PC-3 (cell line): ENCODE results near the gene LRRC8B. TPM values are rescaled to one million over a fixed set of nuclear protein-coding genes. Genes with fewer than 3 reads are reported as not detected.
A peak's percentile ranks its signal among the peaks of the same experiment; 100 is the strongest.

Source experiments
- ATAC-seq: fragments of 200-7000 bp; cut with Tn5 transposase; 2 replicates; pipeline ENCODE4 v1.9.1; 2020; ENCODE audit warnings: mild to moderate bottlenecking, moderate library complexity
- BruUV-seq: library from RNA; stranded (reverse); fragments of 400-500 nt; replicated peaks from 2 replicates; lab custom pipeline; 2021; lab: Mats Ljungman, UMichigan
- CTCF ChIA-PET: fragments of 300-600 bp; sonication (Branson Sonifier 250); formaldehyde crosslinking; loops from one replicate; lab custom pipeline; 2022; ENCODE audit warnings: antibody characterized with exemption; lab: Charles Lee
- POLR2A ChIA-PET: fragments of 300-600 bp; sonication (Branson Sonifier 250); formaldehyde crosslinking; loops from one replicate; lab custom pipeline; 2022; ENCODE audit warnings: antibody characterized with exemption; ENCODE audit not compliant: unreplicated experiment; lab: Charles Lee
- DNase-seq: peaks from one replicate; pipeline ENCODE4 v3.0.0-alpha.2; 2015
- H2AFZ ChIP-seq: fragments of 300-600 bp; sonication (generic); 2 replicates; pipeline ENCODE4 v1.6.0; 2016; ENCODE audit warnings: antibody characterized with exemption, low read length
- H3F3A ChIP-seq: fragments of 300-600 bp; sonication (generic); one replicate; pipeline ENCODE4 v1.6.0; 2017; ENCODE audit warnings: antibody characterized with exemption, low read length, control low read depth, mild to moderate bottlenecking; ENCODE audit not compliant: unreplicated experiment
- H3K27ac ChIP-seq: fragments of 300-600 bp; sonication (generic); 2 replicates; pipeline ENCODE4 v1.5.1; 2016; ENCODE audit warnings: mild to moderate bottlenecking, low read length
- H3K27me3 ChIP-seq: fragments of 300-600 bp; sonication (generic); 2 replicates; pipeline ENCODE4 v1.6.1; 2016; ENCODE audit warnings: low read length, mixed read lengths
- H3K36me3 ChIP-seq: fragments of 300-600 bp; sonication (generic); 2 replicates; pipeline ENCODE4 v1.6.1; 2016; ENCODE audit warnings: low read depth, mixed run types, low read length, mixed read lengths
- H3K4me1 ChIP-seq: fragments of 300-600 bp; sonication (generic); 2 replicates; pipeline ENCODE4 v1.5.1; 2016; ENCODE audit warnings: low read length; ENCODE audit not compliant: insufficient read depth
- H3K4me2 ChIP-seq: fragments of 300-600 bp; sonication (generic); 2 replicates; pipeline ENCODE4 v1.6.0; 2016; ENCODE audit warnings: low read length
- H3K4me3 ChIP-seq: fragments of 300-600 bp; sonication (generic); 2 replicates; pipeline ENCODE4 v1.5.1; 2016; ENCODE audit warnings: mild to moderate bottlenecking, low read length, mixed read lengths
- H3K79me2 ChIP-seq: fragments of 300-600 bp; sonication (generic); 2 replicates; pipeline ENCODE4 v1.6.1; 2017; ENCODE audit warnings: low read length, mixed read lengths
- H3K9ac ChIP-seq: fragments of 300-600 bp; sonication (generic); 2 replicates; pipeline ENCODE4 v1.6.0; 2016; ENCODE audit warnings: mild to moderate bottlenecking, low read length
- H3K9me2 ChIP-seq: fragments of 300-600 bp; sonication (generic); replicated peaks from 2 replicates; pipeline ENCODE4 v1.6.1; 2016; ENCODE audit warnings: mixed run types, low read length, mixed read lengths
- H3K9me3 ChIP-seq: fragments of 300-600 bp; sonication (generic); 2 replicates; pipeline ENCODE4 v1.6.1; 2016; ENCODE audit warnings: low read length, mixed read lengths
- H4K20me1 ChIP-seq: fragments of 300-600 bp; sonication (generic); 2 replicates; pipeline ENCODE4 v1.6.1; 2016; ENCODE audit warnings: low read length, mixed read lengths
- CTCF ChIP-seq: fragments of 300-600 bp; sonication (generic); conservative IDR thresholded peaks from 2 replicates; pipeline ENCODE4 v1.5.1; 2017; ENCODE audit warnings: antibody characterized with exemption, low read depth, mild to moderate bottlenecking, low read length
- EZH2 ChIP-seq: fragments of 300-600 bp; sonication (generic); IDR thresholded peaks from one replicate; pipeline ENCODE4 v1.6.1; 2017; ENCODE audit warnings: antibody characterized with exemption, mild to moderate bottlenecking, low read length; ENCODE audit not compliant: unreplicated experiment
- EZH2phosphoT487 ChIP-seq: fragments of 300-600 bp; sonication (generic); IDR thresholded peaks from 2 replicates; pipeline ENCODE4 v1.6.1; 2018; ENCODE audit warnings: mild to moderate bottlenecking, antibody characterized with exemption, low read length, borderline replicate concordance
- intact Hi-C: fragments of 100-400 bp; cut with micrococcal nuclease; formaldehyde crosslinking; loops from 2 replicates; pipeline ENCODE4 v1.9.0; 2023
- total RNA-seq: library from RNA; depleted of rRNA; stranded (reverse); fragments of >200 nt; gene quantifications from 2 replicates; pipeline ENCODE4 v1.2.3, GENCODE V29; 2014

The LRRC8B gene
- total RNA-seq, 1 experiment from 2014 or later, result 8.4 TPM

GRCh38 chr1:89547563-89548116 is 23.0 kb downstream of the LRRC8B start:
- CTCF ChIA-PET, result no interaction called here

GRCh38 chr1:89548122-89548857 is 23.7 kb downstream of the LRRC8B start:
- no peaks in the 10 kb centered on the region for H3K36me3 ChIP-seq
- TF ChIP-seq EZH2, result no peak
- no peak for TF ChIP-seq CTCF
- no peak for TF ChIP-seq EZH2phosphoT487
- H3K4me2 ChIP-seq, result peak overlapping the region; percentile 45; the same call in 1 of the 2 replicates
- H3K9me3 ChIP-seq, result no peaks in the 10 kb centered on the region
- DNase-seq, result no peak
- ChIA-PET POLR2A (no interaction called here), CTCF (no interaction called here)
- peaks cover 11% of the 10 kb centered on the region for H3F3A ChIP-seq
- peaks cover 32% of the 10 kb centered on the region for H3K79me2 ChIP-seq
- no peak overlapping the region for H3K9ac ChIP-seq
- no peak for ATAC-seq
- intact Hi-C loops, result loop anchor here (5.0 kb wide), 1 partner anchor 854 kb away; no protein-coding TSS in a partner anchor
- no peaks in the 10 kb centered on the region for H3K9me2 ChIP-seq
- 0 out of 2 replicates have a peak overlapping the region, but pooled peaks have one; percentile 4 for H3K27ac ChIP-seq
- peaks cover 40% of the 10 kb centered on the region for H3K4me1 ChIP-seq
- BruUV-seq, result no TSS peak
- peaks cover 7% of the 10 kb centered on the region for H4K20me1 ChIP-seq
- no peaks in the 10 kb centered on the region for H3K27me3 ChIP-seq
- no peak overlapping the region for H3K4me3 ChIP-seq
- H2AFZ ChIP-seq, result no peak overlapping the region

More at GRCh38 chr1:89547563-89548116, 23.0 kb downstream of the LRRC8B start:
- H3K9me3 ChIP-seq, result no peaks in the 10 kb centered on the region
- BruUV-seq, result no TSS peak
- peaks cover 38% of the 10 kb centered on the region for H3K4me1 ChIP-seq
- no peaks in the 10 kb centered on the region for H3K9me2 ChIP-seq
- DNase-seq (peak; percentile 91), ATAC-seq (peak; percentile 75)
- H3K79me2 ChIP-seq, result peaks cover 37% of the 10 kb centered on the region
- intact Hi-C loops, result loop anchor here (2.0 to 5.0 kb wide), 2 partner anchors 51 to 855 kb away; no protein-coding TSS in a partner anchor
- no peaks in the 10 kb centered on the region for H3K27me3 ChIP-seq
- no peak for TF ChIP-seq EZH2
- no peak for TF ChIP-seq CTCF
- TF ChIP-seq EZH2phosphoT487, result no peak
- H3K9ac ChIP-seq, result no peak overlapping the region
- H3K4me3 ChIP-seq, result no peak overlapping the region
- peaks cover 7% of the 10 kb centered on the region for H4K20me1 ChIP-seq
- POLR2A ChIA-PET, result no interaction called here
- no peak overlapping the region for H2AFZ ChIP-seq
- peaks cover 11% of the 10 kb centered on the region for H3F3A ChIP-seq
- H3K27ac ChIP-seq, result peak overlapping the region; percentile 60
- no peaks in the 10 kb centered on the region for H3K36me3 ChIP-seq
- H3K4me2 ChIP-seq, result peak overlapping the region; percentile 62

- peaks cover 7% of the 10 kb centered on the region for H4K20me1 ChIP-seq
- TF ChIP-seq EZH2phosphoT487 (no peak), EZH2 (no peak), CTCF (no peak)
- H3K79me2 ChIP-seq, result peaks cover 14% of the 10 kb centered on the region
- H3K27me3 ChIP-seq, result no peaks in the 10 kb centered on the region
- no peaks in the 10 kb centered on the region for H3K9me2 ChIP-seq
- peaks cover 8% of the 10 kb centered on the region for H3F3A ChIP-seq
- no peak overlapping the region for H3K27ac ChIP-seq
- no peak overlapping the region for H3K4me3 ChIP-seq
- intact Hi-C loops, result no loop called here
- ChIA-PET CTCF (no interaction called here), POLR2A (no interaction called here)
- ATAC-seq, result no peak
- H3K9ac ChIP-seq, result no peak overlapping the region
- peaks cover 31% of the 10 kb centered on the region for H3K4me1 ChIP-seq
- H3K36me3 ChIP-seq, result peaks cover 7% of the 10 kb centered on the region; the same call in 1 of the 2 replicates
- no peak overlapping the region for H2AFZ ChIP-seq
- no peaks in the 10 kb centered on the region for H3K9me3 ChIP-seq
- no peak overlapping the region for H3K4me2 ChIP-seq
- DNase-seq, result no peak
- BruUV-seq, result no TSS peak
Observed at GRCh38 chr1:89550995-89551394, 26.4 kb downstream of the LRRC8B start.
